Endothelial cell of umbilical vein (primary cell): ENCODE measurements around the gene VAV2. TPM values are rescaled to one million over a fixed set of nuclear protein-coding genes. Genes with fewer than 3 reads are reported as not detected.

Experiments
- BruUV-seq: library from RNA; stranded (reverse); fragments of 400-500 nt; replicated peaks from 2 replicates; lab custom pipeline; 2021; lab: Mats Ljungman, UMichigan
- CTCF ChIA-PET: fragments of 300-600, 350-600 bp; sonication (Branson Sonifier 250); formaldehyde crosslinking; loops from one replicate; lab custom pipeline; 2021; ENCODE audit warnings: antibody characterized with exemption, inconsistent platforms; lab: Charles Lee
- POLR2A ChIA-PET: fragments of 300-600, 350-600 bp; sonication (Branson Sonifier 250); formaldehyde crosslinking; loops from one replicate; lab custom pipeline; 2021; ENCODE audit warnings: antibody characterized with exemption, inconsistent platforms; lab: Charles Lee
- DNase-seq: peaks from one replicate; pipeline ENCODE4 v3.0.0-alpha.2; 2011; ENCODE audit warnings: low read depth, low spot score
- FAIRE-seq: peaks from 2 replicates; lab custom pipeline; 2011; peaks lifted over from hg19 to GRCh38; lab: Jason Lieb, UNC
- H2AFZ ChIP-seq: 2 replicates; pipeline ENCODE4 v1.6.0; 2012; ENCODE audit warnings: low read depth, low read length, control low read depth, inconsistent platforms
- H3K27ac ChIP-seq: 2 replicates; pipeline ENCODE4 v1.5.1; 2011; ENCODE audit warnings: low read depth, mild to moderate bottlenecking, control low read depth, low read length, moderate library complexity; ENCODE audit not compliant: insufficient read depth
- H3K27me3 ChIP-seq, 2 experiments: 2 replicates each; pipeline versions ENCODE4 v1.6.0 to v1.6.1; 2011; ENCODE audit warnings: low read length in 2 of 2, mixed read lengths in 1 of 2; ENCODE audit not compliant: control insufficient read depth in 2 of 2, insufficient read depth in 2 of 2
- H3K36me3 ChIP-seq, 2 experiments: 2 replicates in 1 of 2; 3 replicates in 1 of 2; pipeline ENCODE4 v1.5.1; 2011; ENCODE audit warnings: low read length in 2 of 2, mild to moderate bottlenecking in 1 of 2, moderate library complexity in 1 of 2; ENCODE audit not compliant: control insufficient read depth in 2 of 2, insufficient read depth in 2 of 2; ENCODE audit errors: extremely low read depth in 1 of 2
- H3K4me1 ChIP-seq: 3 replicates; pipeline ENCODE4 v1.5.1; 2011; ENCODE audit warnings: mild to moderate bottlenecking, low read length; ENCODE audit not compliant: control insufficient read depth, insufficient read depth; ENCODE audit errors: extremely low read depth
- H3K4me2 ChIP-seq: 2 replicates; pipeline ENCODE4 v1.6.1; 2011; ENCODE audit warnings: low read length, control low read depth, mixed read lengths; ENCODE audit not compliant: insufficient read depth
- H3K4me3 ChIP-seq, 3 experiments: fragments of 200-600 bp in 1 of 3; sonication (generic), shearing (Covaris generic) in 1 of 3; replicated peaks in 1 of 3; 2 replicates each; pipeline ENCODE4 v1.5.1; 2011 to 2016; ENCODE audit warnings: control low read depth in 3 of 3, low read length in 3 of 3, mild to moderate bottlenecking in 2 of 3, inconsistent platforms in 1 of 3, low read depth in 1 of 3, moderate library complexity in 1 of 3; ENCODE audit not compliant: insufficient read depth in 1 of 3
- H3K79me2 ChIP-seq: 2 replicates; pipeline ENCODE4 v1.6.0; 2012; ENCODE audit warnings: low read length, inconsistent platforms; ENCODE audit not compliant: control insufficient read depth, insufficient read depth
- H3K9ac ChIP-seq: replicated peaks from 2 replicates; pipeline ENCODE3; 2011; ENCODE audit warnings: low read length, control low read depth; ENCODE audit not compliant: insufficient read depth; ENCODE audit errors: extremely low read depth
- H3K9me1 ChIP-seq: replicated peaks from 3 replicates; pipeline ENCODE4 v1.6.0; 2011; ENCODE audit warnings: mild to moderate bottlenecking, low read length; ENCODE audit not compliant: control insufficient read depth, insufficient read depth; ENCODE audit errors: extremely low read depth
- H3K9me3 ChIP-seq: replicated peaks from 2 replicates; pipeline ENCODE4 v1.5.1; 2012; ENCODE audit warnings: low read length, inconsistent platforms; ENCODE audit not compliant: control insufficient read depth, insufficient read depth
- H4K20me1 ChIP-seq: replicated peaks from 2 replicates; pipeline ENCODE3; 2011; ENCODE audit warnings: mild to moderate bottlenecking, low read length; ENCODE audit not compliant: control insufficient read depth, insufficient read depth; ENCODE audit errors: extremely low read depth
- CTCF ChIP-seq, 2 donors: IDR thresholded peaks; 1 replicate in 1 of 2; 2 replicates in 1 of 2; pipeline ENCODE4 v1.5.1; 2011; ENCODE audit warnings: low read length in 2 of 2, mild to moderate bottlenecking in 2 of 2, moderate library complexity in 2 of 2, control low read depth in 1 of 2, inconsistent platforms in 1 of 2, low read depth in 1 of 2; ENCODE audit not compliant: insufficient read depth in 1 of 2; ENCODE audit errors: extremely low read depth in 1 of 2
- EZH2 ChIP-seq: IDR thresholded peaks from 2 replicates; pipeline ENCODE4 v1.6.1; 2012; ENCODE audit warnings: borderline replicate concordance, low read depth, mild to moderate bottlenecking, moderate library complexity, low read length, inconsistent platforms; ENCODE audit not compliant: severe bottlenecking
- FOS ChIP-seq: IDR thresholded peaks from 2 replicates; pipeline ENCODE4 v1.6.1; 2011; ENCODE audit warnings: mild to moderate bottlenecking, low read length, moderate library complexity, borderline replicate concordance; ENCODE audit not compliant: insufficient read depth
- GATA2 ChIP-seq: IDR thresholded peaks from 2 replicates; pipeline ENCODE4 v1.7.0; 2011; ENCODE audit warnings: low read depth, mild to moderate bottlenecking, moderate library complexity, mixed read lengths, low read length; ENCODE audit not compliant: insufficient read length, insufficient read depth
- JUN ChIP-seq: IDR thresholded peaks from 2 replicates; pipeline ENCODE4 v1.6.1; 2011; ENCODE audit warnings: borderline replicate concordance, low read depth; ENCODE audit not compliant: insufficient read length, insufficient read depth
- MAX ChIP-seq: IDR thresholded peaks from 2 replicates; pipeline ENCODE4 v1.6.1; 2011; ENCODE audit not compliant: insufficient read depth, insufficient read length
- MYC ChIP-seq: IDR thresholded peaks from one replicate; pipeline ENCODE4 v1.6.1; 2011; ENCODE audit warnings: mild to moderate bottlenecking, low read depth, low read length
- POLR2A ChIP-seq: IDR thresholded peaks from 2 replicates; pipeline ENCODE4 v1.6.1; 2012; ENCODE audit warnings: low read depth, mild to moderate bottlenecking, control low read depth, low read length
- POLR2AphosphoS5 ChIP-seq: IDR thresholded peaks from 2 replicates; pipeline ENCODE4 v1.6.1; 2012; ENCODE audit warnings: low read depth, mild to moderate bottlenecking, control low read depth, low read length, moderate library complexity; ENCODE audit not compliant: insufficient read depth
- dilution Hi-C: fragments of 300-500 bp; cut with MboI; formaldehyde crosslinking; loops from one replicate; pipeline ENCODE4 v1.15.0; 2019; ENCODE audit warnings: low sequenced_read_pairs; ENCODE audit not compliant: extremely low pct_ligation_motif_present
- intact Hi-C: fragments of 100-400 bp; cut with micrococcal nuclease; formaldehyde crosslinking; loops from one replicate; pipeline ENCODE4 v1.10.0; 2022
- polyA plus RNA-seq, 4 experiments: library from polyadenylated mRNA; depleted of rRNA in 3 of 4; stranded (reverse) in 3 of 4; unstranded in 1 of 4; fragments of >200 nt; gene quantifications; 2 replicates each; pipeline versions ENCODE4 v1.2.1 to v1.2.3, GENCODE V29; 2011 to 2012; ENCODE audit warnings: missing spikeins in 1 of 4
- total RNA-seq: library from RNA; stranded (reverse); gene quantifications from 2 replicates; pipeline ENCODE4 v1.2.3, GENCODE V29; 2021

VAV2 gene
- total and polyA plus RNA-seq, 2 donors (not counting 3 experiments of a cell fraction or from before 2014, with no cell fraction given), result 10.6 to 30.6 TPM

- no peak overlapping the region for H3K4me2 ChIP-seq
- H3K79me2 ChIP-seq, result no peaks in the 10 kb centered on the region
- no peaks in the 10 kb centered on the region for H3K4me1 ChIP-seq
- dilution Hi-C loops (no loop called here), intact Hi-C loops (loop anchor here (1.0 to 5.0 kb wide), 3 partner anchors 213 to 318 kb away; partner anchors contain the start of gene ADAMTSL2)
- DNase-seq (no peak), FAIRE-seq (no peak)
- peaks cover 3 to 28% of the 10 kb centered on the region in 2 experiments for H3K36me3 ChIP-seq
- no peaks in the 10 kb centered on the region for H4K20me1 ChIP-seq
- no peak overlapping the region for H2AFZ ChIP-seq
- ChIA-PET POLR2A (interaction anchor here (1.1 to 1.3 kb wide), 2 partner anchors 18 to 212 kb away, joined by 3 to 6 read pairs; no protein-coding TSS in a partner anchor), CTCF (interaction anchor here (0.7 to 5.9 kb wide), 24 partner anchors 8 to 317 kb away, joined by 3 to 232 read pairs (median 6); partner anchors contain the start of gene BRD3OS)
- H3K4me3 ChIP-seq, result no peak overlapping the region
- no peaks in the 10 kb centered on the region for H3K27me3 ChIP-seq
- H3K9me1 ChIP-seq, result no peaks in the 10 kb centered on the region
- H3K9ac ChIP-seq, result no peak overlapping the region
- no peak for TF ChIP-seq MYC
- no TSS peak for BruUV-seq
- H3K27ac ChIP-seq, result no peak overlapping the region
- H3K9me3 ChIP-seq, result no peaks in the 10 kb centered on the region
Measured at GRCh38 chr9:133781828-133782135, 210.3 kb downstream of the VAV2 start.

DNA sequence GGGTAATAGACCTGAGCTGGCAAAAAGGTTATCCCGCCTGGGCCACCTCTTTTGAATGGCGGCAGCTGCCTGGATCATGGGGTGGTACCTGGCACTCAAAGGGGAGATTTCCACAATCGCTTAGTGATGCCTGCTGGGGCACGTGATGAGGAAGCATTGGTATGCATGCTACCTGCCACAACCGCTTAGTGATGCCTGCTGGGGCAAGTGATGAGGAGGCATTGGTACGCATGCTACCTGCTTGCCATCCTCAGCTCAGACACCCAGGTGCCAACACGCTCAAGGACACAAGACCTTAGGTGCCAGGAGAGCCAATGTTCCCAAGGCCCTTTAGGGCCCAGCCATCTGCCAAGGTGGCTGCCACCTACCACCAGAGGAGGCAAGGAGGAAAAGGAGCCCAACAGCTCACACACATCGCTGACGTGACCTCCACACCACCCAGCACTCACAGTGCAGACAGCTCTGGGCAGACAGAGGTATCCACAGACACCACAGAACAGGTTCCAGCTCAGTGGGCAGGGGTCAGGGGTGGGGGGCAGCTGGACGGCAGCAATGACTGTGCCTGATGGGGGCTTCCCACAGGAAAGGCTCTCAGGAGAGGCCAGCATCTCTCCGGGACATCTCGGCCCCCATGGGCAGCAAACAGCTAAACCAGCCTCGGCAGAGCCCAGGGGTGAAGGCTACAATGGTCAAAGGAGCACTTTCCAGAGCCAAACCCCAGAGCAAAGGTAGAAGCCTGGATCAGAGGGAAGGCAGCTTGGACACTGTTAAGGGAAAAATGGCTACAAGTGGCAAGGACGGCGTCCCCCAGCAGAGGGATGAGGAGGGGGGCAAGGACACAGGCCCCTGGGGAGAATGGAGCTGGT lies 210.9 kb downstream of the VAV2 start:
- no peak for DNase-seq
- H3K27ac ChIP-seq, result no peak overlapping the region
- H3K27me3 ChIP-seq, result no peaks in the 10 kb centered on the region
- ChIA-PET POLR2A (no interaction called here), CTCF (interaction anchor here (0.5 to 5.9 kb wide), 18 partner anchors 11 to 339 kb away, joined by 3 to 232 read pairs (median 7); partner anchors contain the start of gene BRD3OS)
- TF ChIP-seq POLR2AphosphoS5, result no peak
- TF ChIP-seq CTCF (IDR thresholded peaks at IDR 0.05; ENCODE audit: extremely low read depth in 1 of 2, insufficient read depth in 1 of 2, low read depth in 1 of 2, low read length in 2 of 2), result no peak
- no peak for TF ChIP-seq FOS
- TF ChIP-seq MAX, result no peak
- TF ChIP-seq POLR2A, result no peak
- no peak for TF ChIP-seq JUN
- no peak for TF ChIP-seq EZH2
- no peak for TF ChIP-seq MYC
- TF ChIP-seq GATA2, result no peak
- no peaks in the 10 kb centered on the region for H4K20me1 ChIP-seq
- H3K4me3 ChIP-seq, result no peak overlapping the region
- no peaks in the 10 kb centered on the region for H3K4me1 ChIP-seq
- no peaks in the 10 kb centered on the region for H3K79me2 ChIP-seq
- no TSS peak for BruUV-seq
- H3K9me3 ChIP-seq, result no peaks in the 10 kb centered on the region
- H3K4me2 ChIP-seq, result no peak overlapping the region
- dilution Hi-C loops, result no loop called here
- H3K36me3 ChIP-seq, result peaks cover 3 to 27% of the 10 kb centered on the region in 2 experiments
- no peak overlapping the region for H2AFZ ChIP-seq
- no peaks in the 10 kb centered on the region for H3K9me1 ChIP-seq
- intact Hi-C loops, result loop anchor here (5.0 kb wide), 1 partner anchor 249 kb away; the partner anchor contains the start of gene ADAMTSL2
- no peak for FAIRE-seq
- no peak overlapping the region for H3K9ac ChIP-seq
